GM20431 (cell line): Measurements from ENCODE around the gene CHRNG.

Experiments used
- in situ Hi-C: fragments of 300-500 bp; cut with MseI, MboI; formaldehyde crosslinking; loops from one replicate; pipeline ENCODE4 v1.15.0; 2020; ENCODE audit warnings: low sequenced_read_pairs; ENCODE audit not compliant: unreplicated experiment

The CHRNG gene, protein sequence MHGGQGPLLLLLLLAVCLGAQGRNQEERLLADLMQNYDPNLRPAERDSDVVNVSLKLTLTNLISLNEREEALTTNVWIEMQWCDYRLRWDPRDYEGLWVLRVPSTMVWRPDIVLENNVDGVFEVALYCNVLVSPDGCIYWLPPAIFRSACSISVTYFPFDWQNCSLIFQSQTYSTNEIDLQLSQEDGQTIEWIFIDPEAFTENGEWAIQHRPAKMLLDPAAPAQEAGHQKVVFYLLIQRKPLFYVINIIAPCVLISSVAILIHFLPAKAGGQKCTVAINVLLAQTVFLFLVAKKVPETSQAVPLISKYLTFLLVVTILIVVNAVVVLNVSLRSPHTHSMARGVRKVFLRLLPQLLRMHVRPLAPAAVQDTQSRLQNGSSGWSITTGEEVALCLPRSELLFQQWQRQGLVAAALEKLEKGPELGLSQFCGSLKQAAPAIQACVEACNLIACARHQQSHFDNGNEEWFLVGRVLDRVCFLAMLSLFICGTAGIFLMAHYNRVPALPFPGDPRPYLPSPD

DNA sequence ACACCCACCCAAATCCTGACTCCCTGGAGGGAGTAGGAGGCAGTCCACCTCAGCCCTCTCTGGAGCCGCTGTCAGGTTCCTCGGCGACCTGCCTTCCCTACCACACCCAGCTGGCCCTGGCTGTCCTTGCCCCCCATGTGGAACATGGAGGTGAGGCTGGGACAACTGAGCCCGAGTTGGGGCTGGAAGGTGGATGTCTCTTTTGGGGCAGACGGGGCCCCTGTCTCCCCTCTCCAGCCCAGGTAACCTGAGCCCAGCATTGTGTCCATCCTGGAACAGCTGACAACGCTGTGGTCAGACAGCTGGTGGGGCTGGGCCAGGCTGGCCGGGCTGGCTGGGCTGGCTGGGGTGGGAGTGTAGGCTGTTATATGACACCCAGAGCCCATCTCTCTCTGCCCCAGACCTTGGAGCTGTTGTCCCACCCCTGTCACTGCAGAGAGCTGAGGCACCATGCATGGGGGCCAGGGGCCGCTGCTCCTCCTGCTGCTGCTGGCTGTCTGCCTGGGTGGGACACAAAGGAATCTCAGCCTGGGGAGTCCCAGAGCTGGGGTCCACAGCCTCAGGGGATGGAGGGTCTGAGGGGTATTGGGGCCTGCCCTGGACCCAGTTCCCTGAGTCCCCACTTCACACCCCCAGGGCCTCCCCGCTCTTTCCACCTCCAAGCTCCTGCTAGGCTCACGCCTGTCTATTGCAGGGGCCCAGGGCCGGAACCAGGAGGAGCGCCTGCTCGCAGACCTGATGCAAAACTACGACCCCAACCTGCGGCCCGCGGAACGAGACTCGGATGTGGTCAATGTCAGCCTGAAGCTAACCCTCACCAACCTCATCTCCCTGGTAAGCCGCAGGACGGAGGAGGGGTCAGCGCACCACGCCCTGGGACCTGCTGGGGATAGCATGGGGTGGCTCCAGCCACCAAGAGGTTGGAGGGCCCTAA lies at the start of gene CHRNG:
Gene CHRNG (plus strand): TSS at position 395 of the 934 bp plus-strand sequence. CDS start 56 bp downstream, at position 451.
- in situ Hi-C loops = no loop called here

GRCh38 chr2:232490221-232491138 lies 49.0 kb upstream of the CHRNG start:
- in situ Hi-C loops = no loop called here

DNA sequence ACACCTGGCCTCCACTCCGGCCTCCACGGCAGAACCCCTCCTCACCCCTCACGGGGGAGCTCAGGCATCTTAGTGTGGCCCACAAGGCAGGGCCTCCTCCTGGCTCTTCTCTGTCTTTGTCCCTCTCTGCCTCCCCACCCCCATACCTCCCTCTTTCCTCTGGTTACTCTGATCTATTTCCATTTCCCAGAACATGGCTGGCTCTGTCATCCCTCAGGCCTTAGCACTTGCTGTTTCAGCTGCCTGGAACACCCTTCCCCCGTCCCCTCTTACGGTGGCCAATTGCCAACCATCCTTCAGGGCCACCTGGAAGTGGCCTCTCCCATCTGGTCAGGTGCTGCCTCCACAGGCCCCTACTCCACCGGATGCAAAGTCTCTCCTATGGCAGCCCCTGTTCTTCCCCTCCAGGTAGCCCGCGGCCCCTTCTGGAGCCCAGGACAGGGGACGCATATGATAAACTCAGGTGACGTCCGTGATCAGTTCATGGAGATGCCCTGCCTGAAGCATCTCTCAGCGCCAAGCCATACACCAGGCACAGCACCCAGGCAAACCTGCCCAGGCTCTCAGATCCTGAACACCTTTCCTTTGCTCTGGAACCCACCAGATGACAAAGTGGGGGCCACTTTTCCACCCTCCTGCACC lies 48.2 kb upstream of the CHRNG start:
- in situ Hi-C loops = no loop called here

- in situ Hi-C loops = no loop called here
Observed at GRCh38 chr2:232492236-232492848, 47.1 kb upstream of the CHRNG start.

GRCh38 chr2:232492963-232493700 lies 46.4 kb upstream of the CHRNG start:
- in situ Hi-C loops = no loop called here

GRCh38 chr2:232493701-232494474 lies 45.6 kb upstream of the CHRNG start:
- in situ Hi-C loops = no loop called here

DNA sequence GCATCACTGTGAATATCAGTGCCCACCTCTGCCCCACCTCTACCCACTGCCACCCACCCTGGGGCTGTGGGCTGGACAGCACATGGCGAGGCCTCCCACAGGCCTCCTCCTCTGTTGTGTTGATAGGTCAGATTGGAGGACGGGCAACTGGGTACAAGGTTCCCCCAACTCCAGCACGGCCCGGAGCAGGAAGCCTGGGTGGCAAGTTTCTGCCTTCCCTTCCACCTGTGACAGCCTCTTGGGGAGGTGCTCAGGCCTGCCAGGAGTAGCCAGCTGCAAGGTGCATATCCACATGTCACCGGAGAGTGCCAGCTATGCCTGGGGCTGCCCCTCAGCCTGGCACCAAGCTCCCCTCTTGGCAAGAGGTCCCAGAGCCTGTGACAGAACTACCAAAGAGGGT lies 45.0 kb upstream of the CHRNG start:
- in situ Hi-C loops = no loop called here

DNA sequence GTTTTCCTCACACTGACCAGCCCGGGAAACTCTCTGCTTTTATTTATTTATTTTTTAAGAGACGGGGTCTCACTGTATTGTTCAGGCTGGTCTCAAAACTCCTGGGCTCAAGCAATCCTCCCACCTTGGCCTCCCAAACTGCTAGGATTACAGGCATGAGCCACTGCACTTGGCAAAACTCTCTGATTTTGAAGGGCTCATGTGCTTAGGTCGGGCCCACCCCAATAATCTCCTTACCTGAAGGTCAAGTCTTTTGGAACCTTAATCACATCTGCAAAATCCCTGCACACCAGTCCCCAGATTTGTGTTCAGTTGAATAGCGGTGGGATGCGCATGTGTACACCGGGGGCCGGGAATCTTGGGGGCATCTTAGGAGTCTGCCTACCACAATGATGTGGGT lies 44.2 kb upstream of the CHRNG start:
- in situ Hi-C loops = no loop called here

DNA sequence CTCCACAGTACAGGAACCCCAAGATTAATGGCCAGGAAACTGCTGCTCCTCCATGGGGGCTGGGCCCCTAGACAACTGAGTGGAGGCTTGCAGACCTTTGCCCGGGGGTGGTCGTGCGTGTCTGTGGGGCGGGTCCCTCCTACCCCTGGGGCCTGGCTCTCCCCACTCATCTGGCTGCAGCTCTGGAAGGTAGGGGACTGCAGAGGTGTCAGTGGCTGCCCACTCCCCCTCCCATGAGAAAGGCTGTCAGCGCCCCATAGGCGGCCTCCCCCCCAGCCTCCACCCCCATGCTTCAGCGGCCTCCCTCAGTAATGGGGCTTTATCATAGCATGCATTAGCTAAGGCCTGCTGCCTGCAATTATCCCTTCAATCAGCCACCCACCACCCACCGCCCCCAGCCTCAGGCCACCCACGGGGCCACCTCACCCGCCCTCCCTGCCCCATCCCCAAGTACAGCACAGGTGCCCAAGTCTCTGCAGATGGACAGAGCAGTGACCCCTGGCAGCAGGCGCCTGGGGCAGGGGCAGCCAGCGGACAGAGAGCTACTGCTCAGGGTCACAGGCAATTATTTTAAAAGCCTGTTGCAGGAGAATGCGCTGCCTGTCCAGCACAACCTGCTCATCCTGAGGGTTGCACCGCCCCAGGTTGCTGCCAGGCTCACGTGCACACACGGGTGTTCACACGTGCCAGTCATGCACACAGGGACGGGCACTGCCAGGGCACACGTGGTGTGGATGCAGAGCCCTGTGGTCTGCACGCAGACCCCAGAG lies 42.8 kb upstream of the CHRNG start:
- in situ Hi-C loops = no loop called here

DNA sequence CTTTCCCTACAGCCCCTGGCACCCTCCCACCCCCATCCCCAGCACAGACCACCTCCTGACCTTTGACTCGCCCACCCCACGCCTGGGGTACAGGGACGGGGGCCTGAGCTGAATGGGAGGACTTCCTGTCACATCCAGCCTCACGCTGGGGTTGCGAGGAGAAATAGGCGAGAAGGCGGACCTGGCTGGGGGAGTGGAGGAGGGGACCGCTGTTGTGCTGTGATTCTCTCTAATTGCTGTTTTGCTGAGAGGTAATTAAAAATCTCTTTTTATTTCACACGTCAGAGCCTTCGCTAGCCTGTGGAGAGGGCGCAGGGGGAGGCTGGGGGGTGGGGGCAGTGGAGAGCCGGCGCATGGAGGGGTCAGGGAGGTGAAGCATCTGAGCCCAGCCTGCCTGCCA lies 42.1 kb upstream of the CHRNG start:
- in situ Hi-C loops = no loop called here

GRCh38 chr2:232498452-232498851 lies 41.0 kb upstream of the CHRNG start:
- in situ Hi-C loops = no loop called here

- in situ Hi-C loops = no loop called here
Observed at GRCh38 chr2:232501331-232501771, 38.1 kb upstream of the CHRNG start.

GRCh38 chr2:232501794-232502390 lies 37.6 kb upstream of the CHRNG start:
- in situ Hi-C loops = no loop called here

- in situ Hi-C loops = no loop called here
Observed at GRCh38 chr2:232502511-232502910, 37.0 kb upstream of the CHRNG start.

DNA sequence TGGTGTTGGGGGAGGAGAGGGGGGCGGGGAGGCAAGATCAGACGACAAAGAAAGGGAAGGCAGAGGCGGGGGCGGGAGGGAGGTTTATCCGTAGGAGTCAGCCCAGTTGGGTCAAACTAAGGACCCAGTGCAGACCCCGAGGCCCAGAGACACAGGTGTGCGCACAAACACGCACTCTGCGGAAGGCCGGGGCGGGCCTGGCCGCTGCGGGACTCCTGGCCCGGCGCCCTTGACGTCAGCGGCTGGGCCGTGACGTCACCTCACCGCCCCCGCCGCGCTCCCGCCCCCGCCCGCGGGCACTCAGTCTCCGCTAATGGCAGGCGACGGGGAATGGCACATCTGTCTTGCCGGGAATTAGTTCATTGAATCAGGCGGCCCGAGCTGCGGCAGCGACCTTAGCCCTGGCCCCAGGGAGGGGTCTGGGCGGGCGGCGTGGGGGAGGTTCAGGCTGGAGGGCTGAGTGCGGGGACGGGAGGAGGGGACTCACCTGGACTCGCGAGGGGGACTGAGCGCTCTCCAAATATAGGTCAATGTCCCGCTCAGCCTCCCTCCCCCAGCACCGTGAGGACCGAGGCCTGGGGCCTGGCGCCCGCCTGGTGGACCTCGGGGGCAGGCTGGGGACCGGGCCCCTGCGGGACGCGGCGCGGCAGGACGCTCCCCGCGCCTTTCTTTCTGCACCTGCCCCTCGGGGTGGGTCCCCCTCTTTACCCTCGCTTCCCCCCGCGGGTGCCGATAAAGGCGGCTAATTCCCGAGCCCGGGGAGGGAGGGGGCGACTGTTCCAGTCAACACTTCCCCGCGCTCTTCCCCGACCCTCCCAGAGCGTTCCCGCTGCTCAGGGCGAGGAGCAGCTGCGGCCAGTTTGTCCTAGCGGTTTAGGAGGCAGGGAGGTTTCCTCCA lies 36.3 kb upstream of the CHRNG start:
- in situ Hi-C loops = no loop called here
